NCI-H2227 (cell line): ENCODE data around the gene DUOXA1.
"Not testable (repeated sequence)": the region's sequence is repeated elsewhere in the genome, so short reads cannot be mapped to it uniquely, and the experiment has no call there.

Source experiments
- DNase-seq: peaks from one replicate; lab custom pipeline; 2025; ENCODE audit not compliant: unreplicated experiment; lab: John Stamatoyannopoulos, UW

The DUOXA1 gene

DNA sequence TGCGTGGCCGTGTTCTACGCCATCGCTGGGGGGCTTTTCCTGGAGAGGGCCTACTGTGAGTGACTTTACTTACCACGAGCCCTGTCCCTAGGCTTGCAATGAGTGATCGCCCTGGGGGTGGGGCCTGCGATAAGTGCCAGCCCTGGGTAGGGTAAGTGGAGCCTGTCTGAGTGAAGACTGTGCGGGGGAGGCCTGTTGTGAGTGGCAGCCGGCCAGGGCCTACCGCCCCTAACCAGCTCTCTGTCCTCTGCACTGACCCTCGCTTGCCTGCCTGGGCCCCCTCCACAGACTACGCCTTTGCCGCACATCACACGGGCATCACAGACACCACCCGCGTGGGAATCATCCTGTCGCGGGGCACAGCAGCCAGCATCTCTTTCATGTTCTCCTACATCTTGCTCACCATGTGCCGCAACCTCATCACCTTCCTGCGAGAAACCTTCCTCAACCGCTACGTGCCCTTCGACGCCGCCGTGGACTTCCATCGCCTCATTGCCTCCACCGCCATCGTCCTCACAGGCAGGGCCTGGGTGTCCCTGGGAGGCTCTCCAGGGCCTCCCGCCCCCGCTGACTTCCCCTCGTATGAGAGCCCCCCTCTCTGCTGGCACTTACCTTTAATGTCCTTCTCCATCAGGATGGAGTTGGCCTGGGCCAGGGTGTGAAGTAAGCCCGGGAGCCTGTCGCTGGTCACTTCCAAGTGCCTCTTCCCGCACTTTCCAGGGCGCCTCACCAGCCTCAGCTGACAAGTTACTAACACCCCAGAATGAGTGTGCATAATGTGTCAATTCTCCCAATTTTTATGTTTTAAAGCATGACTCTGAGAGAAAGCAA lies 22.5 kb upstream of the DUOXA1 start:
- DNase-seq = no peak

DNA sequence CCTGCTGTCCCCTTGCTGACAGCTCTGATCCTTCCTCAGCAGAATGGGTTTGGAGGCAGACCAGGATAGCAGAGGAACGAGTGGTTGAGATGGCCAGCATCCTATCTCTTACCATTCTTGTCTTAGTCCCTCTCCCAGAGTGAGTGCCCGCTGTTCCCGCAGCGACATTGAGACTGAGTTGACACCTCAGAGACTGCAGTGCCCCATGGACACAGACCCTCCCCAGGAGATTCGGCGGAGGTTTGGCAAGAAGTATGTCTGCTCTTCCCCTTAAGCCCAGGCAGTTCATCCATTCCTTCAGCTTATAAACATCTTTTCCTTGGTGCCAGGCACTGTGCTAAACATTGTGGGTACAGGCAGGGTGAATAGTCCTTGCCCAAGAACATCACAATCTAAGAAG lies 21.3 kb upstream of the DUOXA1 start:
- DNase-seq = no peak

DNA sequence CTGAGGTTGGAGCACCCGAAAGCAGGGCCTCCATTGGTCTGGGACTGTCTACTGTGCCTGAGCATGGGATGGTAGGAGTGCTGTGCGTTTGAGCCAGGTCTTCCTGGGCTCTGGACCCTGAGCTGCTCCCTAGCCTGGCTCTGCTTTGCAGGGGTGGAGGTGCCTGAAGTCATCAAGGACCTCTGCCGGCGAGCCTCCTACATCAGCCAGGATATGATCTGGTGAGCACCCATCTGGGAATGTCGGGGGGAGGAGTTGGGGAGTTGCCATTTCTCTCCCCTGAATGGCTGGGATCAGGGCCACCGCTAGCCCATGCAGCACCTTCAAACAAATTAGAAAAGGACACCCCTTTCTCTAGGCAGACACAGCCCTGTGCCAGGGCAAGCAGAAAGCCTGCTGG lies 20.8 kb upstream of the DUOXA1 start:
- DNase-seq = no peak

DNA sequence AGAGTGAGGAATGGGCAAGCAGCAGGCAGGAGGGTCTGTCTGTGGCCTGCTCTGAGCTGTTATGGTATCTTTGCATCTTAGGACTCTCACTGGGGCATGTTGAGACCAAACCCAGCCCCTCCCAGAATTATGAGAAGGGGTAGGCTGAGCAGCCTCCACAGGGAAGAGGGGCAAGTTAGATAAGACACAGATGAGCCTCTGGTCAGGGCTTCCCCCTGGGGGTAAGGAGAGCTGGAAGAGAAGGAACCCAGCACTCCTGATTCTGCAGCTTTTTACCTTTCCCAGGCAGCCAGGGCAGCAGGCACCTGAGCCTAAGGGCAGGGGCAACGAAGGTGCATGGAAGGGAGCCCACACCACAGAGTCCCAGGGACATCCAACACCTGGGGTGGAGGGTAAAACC lies 19.4 kb upstream of the DUOXA1 start:
- DNase-seq = no peak

DNA sequence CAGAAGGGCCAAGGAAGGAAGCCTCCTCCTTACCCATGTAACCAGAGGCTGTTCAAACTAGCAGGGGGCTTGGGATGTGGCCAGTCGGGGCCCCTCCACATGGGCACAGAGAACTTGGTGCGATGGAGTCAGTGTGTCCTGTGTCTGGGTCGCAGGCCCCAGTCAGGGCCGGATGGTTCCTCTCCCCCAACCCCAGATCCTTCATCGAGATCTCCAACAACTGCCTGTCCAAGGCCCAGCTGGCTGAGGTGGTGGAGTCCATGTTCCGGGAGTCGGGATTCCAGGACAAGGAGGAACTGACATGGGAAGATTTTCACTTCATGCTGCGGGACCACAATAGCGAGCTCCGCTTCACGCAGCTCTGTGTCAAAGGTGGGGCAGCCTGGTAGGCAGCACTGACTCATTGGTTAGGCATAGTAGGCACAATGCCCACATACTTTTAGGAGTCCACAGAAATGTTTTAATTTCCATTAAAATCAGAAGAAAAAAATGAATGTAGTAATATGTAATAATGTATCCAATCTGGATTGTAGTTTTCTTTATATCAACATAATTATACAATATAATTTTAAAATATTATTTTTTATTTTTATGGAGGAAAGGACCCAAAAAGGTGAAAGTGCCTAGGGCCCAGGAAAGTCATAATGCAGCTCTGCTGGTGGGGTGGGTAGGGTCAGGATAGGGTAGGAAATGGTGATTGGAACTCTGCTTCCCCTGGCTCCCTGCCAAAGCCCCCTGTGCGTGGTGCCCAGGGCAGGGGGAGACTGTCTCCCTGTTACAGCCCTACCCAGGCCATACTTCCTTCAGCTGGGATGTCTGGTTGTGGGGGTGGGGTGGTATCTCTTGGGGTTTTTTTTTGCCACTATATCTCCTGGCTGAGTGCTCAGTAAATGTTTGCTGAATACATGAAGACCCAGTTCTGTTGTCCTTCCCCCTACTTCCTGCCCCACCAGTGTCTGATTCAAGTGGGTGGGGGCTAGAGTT lies 18.7 kb upstream of the DUOXA1 start:
- DNase-seq = no peak

DNA sequence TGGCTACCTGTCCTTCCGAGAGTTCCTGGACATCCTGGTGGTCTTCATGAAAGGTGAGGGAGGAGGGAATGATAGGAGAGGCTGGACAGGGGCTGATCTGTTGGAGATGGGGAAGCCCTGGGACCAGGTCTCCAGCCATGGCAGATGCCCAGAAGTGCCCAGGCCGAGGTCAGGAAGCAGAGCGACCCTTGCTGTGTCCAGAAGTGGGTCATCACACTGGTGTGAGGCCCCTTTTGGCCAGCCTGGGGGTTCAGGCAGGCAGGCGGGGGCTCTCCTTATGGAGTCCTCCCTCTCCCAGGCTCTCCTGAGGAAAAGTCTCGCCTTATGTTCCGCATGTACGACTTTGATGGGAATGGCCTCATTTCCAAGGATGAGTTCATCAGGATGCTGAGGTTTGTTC lies 17.9 kb upstream of the DUOXA1 start:
- DNase-seq = no peak

DNA sequence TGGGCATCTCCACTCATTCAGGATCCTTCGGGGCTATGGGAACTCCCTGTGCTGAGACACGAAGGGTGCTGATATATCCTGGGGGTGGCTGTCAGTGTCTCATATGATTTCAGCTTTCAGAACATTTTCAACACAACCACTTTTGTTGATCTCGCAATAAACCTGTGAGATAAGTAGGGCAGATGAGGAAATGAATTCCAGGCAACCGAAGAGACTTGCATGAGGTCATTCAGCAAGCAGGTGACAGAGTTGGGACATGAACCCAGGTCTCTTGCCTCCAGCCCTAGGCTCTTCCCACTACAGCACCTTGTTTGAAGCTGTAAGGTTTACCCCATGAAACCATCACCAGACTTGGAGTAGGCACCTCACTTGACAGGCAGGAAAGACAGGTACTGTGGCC lies 16.7 kb upstream of the DUOXA1 start:
- DNase-seq = no peak

DNA sequence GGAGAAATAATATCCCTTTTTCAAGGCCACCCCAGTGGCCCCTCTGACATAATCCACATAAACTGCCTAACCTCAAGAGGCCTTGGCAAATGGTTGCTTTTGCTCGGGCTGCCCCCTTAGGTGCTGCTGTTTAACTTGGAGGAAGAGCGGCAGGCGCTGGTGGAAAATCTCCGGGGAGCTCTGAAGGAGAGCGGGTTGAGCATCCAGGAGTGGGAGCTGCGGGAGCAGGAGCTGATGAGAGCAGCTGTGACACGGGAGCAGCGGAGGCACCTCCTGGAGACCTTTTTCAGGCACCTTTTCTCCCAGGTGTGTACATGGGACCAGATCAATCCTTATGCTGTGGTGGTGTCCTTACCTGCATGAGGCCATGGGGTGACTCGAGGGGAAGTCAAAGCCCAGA lies 15.1 kb upstream of the DUOXA1 start:
- no peak for DNase-seq

DNA sequence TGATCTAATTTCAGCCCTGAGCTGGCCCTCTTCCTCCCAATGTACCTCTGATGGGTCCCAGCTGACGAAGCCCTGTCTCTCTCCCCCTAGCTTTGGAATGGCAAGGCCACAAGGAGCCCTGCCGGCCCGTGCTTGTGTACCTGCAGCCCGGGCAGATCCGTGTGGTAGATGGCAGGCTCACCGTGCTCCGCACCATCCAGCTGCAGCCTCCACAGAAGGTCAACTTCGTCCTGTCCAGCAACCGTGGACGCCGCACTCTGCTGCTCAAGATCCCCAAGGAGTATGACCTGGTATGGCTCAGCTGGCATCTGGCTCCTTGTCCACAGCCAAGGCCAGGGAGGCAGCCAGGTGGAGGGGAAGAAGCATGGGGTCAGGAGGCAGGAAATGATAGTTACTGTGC lies 14.3 kb upstream of the DUOXA1 start:
- DNase-seq = no peak

DNA sequence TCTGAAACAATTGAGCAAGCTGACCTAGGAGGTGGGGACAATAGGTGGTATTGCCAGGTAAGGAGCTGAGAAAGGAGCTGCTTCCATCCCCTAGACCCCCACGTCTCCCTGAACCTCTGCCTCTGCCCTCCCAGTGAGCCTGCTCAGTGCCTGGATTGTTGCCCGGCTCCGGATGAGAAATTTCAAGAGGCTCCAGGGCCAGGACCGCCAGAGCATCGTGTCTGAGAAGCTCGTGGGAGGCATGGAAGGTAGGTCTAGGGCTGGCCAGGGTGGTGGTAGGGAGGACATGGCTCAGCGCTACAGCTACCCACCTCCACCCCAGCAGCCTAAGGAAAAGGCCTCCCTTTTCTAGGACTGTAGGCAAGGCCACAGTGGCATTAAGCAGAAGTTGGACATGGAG lies 13.4 kb upstream of the DUOXA1 start:
- no peak for DNase-seq

DNA sequence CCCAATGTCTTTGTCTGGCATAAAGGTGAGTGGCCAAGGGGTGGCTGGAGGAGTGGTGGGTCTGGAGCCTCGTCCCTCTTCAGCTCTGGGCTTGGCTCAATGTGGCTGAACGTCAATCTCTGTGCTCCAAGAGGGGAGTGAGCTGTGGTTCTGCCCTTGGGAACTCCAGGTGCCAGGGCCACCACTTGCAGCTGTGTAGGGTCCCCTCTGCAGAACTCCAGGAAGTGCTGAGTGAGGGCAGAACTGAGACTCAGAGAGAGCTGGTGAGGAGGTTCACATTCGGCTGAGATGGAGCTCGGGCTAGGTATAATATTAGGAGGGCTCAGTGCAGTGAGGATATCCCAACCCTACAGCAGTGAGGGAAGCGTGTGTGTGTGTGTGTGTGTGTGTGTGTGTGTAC lies 11.7 kb upstream of the DUOXA1 start:
- DNase-seq = no peak

DNA sequence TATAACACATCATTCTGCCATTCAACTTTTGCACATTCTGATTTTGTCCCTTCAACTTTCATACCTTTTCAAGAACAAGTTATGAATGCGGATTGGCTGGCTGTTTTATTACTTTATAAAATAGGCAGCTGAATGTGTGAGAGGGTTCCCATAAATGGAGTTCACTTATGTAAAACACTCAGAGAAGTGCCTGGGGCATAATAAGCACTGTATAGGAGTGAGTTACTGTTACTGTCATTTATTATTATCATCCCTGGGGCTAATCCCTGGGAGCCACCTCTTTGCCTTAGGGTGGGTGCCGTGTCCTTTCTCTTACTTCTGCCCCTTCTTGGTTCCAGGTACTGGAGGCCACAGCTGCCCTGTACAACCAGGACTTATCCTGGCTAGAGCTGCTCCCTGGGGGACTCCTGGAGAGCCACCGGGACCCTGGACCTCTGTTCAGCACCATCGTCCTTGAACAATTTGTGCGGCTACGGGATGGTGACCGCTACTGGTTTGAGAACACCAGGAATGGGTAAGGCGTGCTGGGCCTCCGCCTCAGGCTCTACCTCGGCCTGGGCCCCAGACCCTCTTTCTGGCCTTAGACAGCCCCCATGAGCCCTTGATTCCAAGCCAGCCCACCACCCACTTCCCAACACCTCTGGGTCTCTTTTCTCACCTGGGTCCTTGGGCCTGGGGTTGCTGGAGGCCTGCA lies 11.0 kb upstream of the DUOXA1 start:
- DNase-seq = no peak

DNA sequence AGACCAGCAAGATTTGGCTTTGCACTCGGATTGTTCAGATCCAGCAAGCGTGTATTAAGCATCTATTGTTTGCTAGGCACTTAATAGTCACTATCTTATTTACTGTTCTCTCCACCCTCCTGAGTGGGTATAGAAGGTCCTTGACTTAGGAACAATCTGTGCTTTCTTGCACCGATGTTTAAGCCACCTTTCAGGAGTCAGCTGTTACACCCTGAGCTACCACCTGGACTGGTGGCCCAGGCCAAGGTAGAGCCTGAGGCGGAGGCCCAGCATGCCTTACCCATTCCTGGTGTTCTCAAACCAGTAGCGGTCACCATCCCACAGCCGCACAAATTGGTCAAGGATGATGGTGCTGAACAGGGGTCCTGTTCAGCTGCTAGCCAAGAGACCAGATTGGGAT lies 10.1 kb upstream of the DUOXA1 start:
- no peak for DNase-seq

DNA sequence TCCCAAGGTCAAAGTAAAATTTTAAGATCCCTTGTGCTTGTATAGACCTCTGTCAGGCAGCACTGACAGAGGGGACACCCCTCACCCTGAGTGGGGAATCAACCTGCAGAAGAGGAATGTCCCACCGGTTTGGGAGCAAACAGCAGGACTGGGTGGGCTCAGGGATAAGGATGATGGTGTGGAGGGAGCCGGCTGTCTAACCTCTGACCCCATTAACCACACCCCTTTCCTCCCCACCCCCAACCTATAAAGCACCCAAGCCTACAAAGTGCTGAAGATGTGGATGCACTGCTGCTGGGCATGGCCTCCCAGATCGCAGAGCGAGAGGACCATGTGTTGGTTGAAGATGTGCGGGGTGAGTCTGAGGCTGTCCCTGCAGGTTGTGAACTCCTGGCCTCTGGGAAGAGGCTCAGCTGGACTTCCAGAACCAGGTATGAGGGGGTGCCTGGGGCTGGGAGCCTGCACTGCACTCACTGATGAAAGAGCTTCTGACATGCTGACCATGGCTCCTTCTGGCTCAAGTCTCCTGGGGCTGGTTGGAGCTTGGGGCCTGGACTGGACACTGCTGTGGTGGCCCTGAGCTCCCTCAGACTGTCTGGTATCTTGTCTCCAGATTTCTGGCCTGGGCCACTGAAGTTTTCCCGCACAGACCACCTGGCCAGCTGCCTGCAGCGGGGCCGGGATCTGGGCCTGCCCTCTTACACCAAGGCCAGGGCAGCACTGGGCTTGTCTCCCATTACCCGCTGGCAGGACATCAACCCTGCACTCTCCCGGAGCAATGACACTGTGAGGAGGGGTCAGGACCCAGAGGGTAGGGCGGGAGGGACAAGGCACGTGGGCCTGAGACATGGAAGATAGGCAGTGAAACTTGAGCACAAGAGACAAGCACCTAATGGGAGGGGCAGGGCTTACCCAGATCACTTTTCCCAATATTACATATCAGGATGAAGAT lies 9.4 kb upstream of the DUOXA1 start:
- no peak for DNase-seq

DNA sequence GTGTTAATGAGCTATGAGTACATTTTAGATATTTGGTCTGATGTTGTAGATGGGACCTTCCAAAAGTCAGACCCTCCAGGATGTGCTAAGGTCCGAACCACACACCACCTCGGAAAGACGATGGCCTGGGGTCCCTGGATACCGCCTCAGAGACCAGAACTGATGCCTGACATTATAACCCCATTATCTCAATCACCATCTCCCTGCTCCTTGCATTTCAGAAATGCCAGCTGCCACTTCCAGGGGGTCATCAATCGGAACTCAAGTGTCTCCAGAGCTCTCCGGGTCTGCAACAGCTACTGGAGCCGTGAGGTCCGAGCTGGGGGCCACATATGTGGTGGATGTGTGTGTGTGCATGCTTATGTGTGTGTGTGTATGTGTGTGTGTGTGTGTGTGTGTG lies 8.0 kb upstream of the DUOXA1 start:
- no peak for DNase-seq

DNA sequence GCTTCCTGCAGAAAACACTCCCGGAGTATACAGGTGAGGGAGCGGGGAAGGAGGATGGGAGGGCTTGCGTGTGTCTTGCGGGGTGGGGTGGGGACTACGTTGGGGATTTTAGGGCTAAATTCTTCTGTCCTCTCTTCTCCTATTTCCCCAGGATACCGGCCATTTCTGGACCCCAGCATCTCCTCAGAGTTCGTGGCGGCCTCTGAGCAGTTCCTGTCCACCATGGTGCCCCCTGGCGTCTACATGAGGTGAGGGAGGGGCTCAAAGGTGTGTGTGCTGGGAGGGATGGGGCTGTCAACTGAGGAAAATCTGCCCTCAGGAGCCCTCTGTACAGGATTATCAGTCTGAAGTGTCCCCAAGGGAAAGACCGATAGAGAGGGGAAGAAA lies 6.7 kb upstream of the DUOXA1 start:
- DNase-seq = no peak

DNA sequence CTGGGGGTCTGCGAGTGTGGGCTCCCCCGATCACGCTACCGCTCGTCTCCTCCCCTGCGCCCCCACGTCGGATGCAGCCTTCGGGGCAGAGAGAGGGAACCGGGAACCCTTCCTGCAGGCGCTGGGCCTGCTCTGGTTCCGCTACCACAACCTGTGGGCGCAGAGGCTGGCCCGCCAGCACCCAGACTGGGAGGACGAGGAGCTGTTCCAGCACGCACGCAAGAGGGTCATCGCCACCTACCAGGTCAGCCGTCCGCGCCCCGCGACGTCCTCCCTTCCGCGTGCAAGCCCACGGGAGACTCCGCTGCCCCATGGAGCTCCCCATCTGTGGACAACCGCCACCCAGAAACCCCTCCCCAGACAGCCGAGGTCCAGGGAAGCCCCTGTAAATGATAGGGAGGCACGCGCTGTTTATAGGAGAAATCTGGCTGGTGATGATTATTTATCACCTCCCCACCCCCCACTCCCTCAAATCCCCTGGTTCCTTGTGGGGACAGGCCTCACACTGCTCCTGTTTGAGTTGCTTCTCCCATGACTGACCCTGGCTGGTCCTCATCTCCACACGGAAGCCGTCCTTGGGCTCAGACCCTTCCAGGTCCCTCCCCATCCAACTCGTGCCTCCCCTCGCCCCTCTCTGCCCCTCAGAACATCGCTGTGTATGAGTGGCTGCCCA lies 6.2 kb upstream of the DUOXA1 start:
- not testable (repeated sequence) for DNase-seq

DNA sequence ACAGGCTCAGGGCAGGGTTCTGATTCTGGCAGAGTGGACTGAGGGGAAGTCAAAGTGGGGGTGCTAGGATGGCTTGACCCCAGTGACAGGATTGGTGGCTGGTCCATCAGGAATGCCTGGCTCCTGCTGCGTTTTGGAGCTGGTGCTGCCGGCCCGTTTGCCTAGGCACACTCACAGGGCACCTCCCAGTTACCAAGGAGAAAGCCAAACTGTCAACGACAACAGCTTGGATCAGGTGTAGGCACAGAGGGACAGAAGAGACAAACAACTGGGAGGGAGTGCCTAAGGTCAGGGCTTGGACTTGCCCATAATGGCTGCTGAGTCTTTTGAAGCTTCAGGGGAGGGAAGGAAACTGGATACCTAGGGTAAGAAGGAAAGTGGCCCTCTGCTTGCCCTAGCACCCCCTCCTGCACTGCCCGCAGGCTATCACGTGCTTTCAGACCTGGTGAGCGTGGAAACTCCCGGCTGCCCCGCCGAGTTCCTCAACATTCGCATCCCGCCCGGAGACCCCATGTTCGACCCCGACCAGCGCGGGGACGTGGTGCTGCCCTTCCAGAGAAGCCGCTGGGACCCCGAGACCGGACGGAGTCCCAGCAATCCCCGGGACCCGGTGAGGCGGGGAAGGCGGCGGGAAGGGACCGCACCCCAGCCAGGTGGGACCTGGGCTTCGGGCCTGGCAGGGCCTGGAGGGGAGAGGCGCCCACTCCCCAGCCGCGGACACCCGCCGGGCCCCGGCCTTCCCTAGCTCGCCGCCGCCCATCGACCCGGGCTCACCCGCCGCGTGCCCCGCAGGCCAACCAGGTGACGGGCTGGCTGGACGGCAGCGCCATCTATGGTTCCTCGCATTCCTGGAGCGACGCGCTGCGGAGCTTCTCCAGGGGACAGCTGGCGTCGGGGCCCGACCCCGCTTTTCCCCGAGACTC lies 5.3 kb upstream of the DUOXA1 start:
- DNase-seq = no peak

DNA sequence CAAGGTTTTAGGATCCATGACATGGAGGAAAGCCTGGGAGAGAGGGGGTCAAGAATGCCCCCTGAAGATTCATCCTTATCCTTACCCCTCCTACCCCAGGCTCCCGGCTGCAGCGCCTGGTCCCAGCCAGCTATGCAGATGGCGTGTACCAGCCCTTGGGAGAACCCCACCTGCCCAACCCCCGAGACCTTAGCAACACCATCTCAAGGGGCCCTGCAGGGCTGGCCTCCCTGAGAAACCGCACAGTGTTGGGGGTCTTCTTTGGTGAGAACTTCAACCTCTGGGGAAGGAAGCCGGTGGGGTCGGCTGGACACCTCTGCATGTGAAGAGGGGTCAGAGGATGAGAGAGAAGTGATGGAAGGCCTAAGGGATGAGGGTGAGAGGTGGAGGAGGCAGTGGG lies 4.4 kb upstream of the DUOXA1 start:
- DNase-seq = no peak
